22Rv1 (cell line): ENCODE results near the gene JSRP1.

ENCODE experiments used
- CTCF ChIP-seq: fragments of 450-650 bp; IDR thresholded peaks from 2 replicates; pipeline ENCODE4 v1.5.1; 2017; ENCODE audit warnings: mild to moderate bottlenecking
- ZFX ChIP-seq: fragments of 450-650 bp; IDR thresholded peaks from 2 replicates; pipeline ENCODE4 v1.6.1; 2017; ENCODE audit warnings: antibody characterized with exemption, borderline replicate concordance

- no peak for TF ChIP-seq CTCF
- no peak for TF ChIP-seq ZFX
Observed at GRCh38 chr19:2289714-2290435, 33.7 kb upstream of the JSRP1 start.
